ENCODE measurements around the gene ZSCAN1.
A peak's percentile ranks its signal among the peaks of the same experiment; 100 is the strongest.

Gene ZSCAN1

DNA sequence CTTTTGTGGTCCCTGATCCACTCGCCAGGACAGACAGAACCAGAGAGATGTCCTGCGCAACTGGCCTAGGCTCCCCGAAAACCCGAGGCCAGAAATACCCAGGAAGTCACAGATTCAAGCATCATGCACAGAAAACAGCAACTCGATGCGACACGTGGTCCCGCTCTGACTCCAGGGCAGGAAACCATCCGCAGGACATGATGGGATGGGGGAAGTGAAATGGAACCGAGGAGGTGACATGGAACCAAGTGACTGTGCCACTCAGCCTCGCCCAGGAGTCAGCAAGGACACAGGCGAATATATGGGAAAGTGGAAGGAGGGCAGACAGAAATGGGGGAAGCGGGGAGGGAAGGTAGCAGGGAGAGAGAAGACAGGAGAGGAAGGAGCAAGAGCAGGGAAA, 63.1 kb downstream of the ZSCAN1 start:
- CTCF ChIA-PET, result no interaction called here
- no peak for DNase-seq (ENCODE audit: low spot score)
- no peak overlapping the region for H3K27ac ChIP-seq
- TF ChIP-seq, protein P1, sequence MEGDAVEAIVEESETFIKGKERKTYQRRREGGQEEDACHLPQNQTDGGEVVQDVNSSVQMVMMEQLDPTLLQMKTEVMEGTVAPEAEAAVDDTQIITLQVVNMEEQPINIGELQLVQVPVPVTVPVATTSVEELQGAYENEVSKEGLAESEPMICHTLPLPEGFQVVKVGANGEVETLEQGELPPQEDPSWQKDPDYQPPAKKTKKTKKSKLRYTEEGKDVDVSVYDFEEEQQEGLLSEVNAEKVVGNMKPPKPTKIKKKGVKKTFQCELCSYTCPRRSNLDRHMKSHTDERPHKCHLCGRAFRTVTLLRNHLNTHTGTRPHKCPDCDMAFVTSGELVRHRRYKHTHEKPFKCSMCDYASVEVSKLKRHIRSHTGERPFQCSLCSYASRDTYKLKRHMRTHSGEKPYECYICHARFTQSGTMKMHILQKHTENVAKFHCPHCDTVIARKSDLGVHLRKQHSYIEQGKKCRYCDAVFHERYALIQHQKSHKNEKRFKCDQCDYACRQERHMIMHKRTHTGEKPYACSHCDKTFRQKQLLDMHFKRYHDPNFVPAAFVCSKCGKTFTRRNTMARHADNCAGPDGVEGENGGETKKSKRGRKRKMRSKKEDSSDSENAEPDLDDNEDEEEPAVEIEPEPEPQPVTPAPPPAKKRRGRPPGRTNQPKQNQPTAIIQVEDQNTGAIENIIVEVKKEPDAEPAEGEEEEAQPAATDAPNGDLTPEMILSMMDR (conservative IDR thresholded peaks at IDR 0.05; ENCODE audit: low read depth), result no peak
- POLR2A ChIA-PET (ENCODE audit: low non-redundant PET), result no interaction called here

DNA sequence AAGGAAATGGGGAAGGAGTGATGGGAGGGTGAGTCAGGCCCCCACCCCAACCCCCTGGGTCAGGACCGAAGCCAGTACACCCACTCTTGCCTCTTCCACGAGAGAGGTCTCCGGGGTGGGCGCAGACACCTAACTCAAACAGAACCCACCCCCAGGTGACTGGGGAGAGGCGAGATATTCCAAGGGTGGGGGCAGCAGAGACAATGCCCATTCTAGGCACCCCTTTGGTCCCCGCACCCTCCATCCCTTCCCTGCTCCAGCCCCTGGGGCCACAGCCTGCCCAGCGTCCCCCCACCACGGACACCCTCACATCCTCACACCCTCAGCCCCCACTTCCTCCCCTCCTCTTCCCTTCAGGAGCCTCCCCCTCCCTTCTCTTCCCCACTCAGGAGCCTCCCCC, 63.5 kb downstream of the ZSCAN1 start:
- TF ChIP-seq, protein P1 (conservative IDR thresholded peaks at IDR 0.05; ENCODE audit: low read depth), result no peak
- ChIA-PET POLR2A (ENCODE audit: low non-redundant PET) (no interaction called here), CTCF (no interaction called here)
- H3K27ac ChIP-seq, result no peak overlapping the region
- DNase-seq (ENCODE audit: low spot score), result no peak

DNA sequence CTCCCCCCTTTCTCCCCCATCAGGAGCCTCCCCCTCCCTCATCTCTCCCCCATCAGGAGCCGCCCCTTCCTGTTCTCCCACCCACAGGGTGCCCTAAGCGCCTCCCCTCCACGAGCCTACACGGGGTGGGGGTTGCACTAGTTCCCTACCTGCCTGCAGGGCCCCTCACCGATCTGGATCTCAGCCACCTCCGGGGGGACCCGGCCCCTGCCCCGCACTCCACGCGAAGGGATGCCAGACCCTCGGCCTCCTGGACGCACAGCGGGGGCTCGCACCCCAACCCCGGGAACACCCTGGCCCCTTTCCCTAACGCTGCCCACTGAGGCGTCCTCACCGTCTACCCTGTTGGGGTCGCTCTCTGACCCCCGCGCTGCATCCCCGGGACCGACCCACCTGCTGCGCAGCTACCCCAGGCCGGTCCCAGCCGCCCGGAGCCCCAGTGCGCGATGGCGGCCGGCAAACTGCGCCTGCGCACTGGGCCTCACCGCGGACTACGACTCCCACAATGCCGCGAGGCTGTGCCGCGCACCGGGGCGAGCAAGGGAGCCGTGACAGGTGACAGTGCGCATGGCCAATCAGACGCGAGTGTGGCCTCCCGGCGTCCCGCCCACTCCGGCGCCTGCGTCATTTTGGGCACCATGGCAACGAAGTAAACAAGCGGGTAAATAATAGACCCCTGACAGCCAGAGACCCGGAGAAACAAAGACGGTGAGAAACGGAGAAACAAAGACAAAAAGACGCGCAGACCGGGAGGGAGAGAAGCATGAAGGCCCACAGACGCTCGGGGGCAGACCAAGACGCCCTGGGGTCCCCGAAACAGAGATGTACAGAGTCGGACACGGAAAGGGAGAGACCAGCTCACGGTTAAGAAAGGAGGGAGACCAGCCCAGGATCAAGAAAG, 64.2 kb downstream of the ZSCAN1 start, which contains the start of gene ZSCAN18:
Gene ZSCAN18 (minus strand): TSS at position 451 of the 901 bp plus-strand sequence. CDS start 7,964 bp downstream, outside the sequence.
- POLR2A ChIA-PET (ENCODE audit: low non-redundant PET), result no interaction called here
- CTCF ChIA-PET, result no interaction called here
- DNase-seq (ENCODE audit: low spot score), result peak; percentile 89
- TF ChIP-seq, protein P1 (conservative IDR thresholded peaks at IDR 0.05; ENCODE audit: low read depth), result no peak
- peak within 1 kb of the TSS; percentile 64 for H3K27ac ChIP-seq

DNA sequence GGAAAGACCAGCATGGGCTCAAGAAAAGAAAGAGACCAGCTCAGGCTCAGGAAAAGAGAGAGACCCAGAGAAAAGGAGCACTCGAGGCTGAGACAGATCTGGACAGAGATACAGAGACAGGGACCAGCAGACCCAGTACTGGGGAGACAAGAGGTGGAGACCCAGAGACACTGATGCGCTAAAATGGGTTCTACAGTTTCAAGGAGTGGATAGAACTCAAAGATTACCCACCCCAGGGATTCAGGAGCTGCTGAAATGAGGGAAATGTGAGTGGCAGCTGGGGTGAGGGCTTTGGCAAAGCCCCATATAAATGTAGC, 64.8 kb downstream of the ZSCAN1 start:
- DNase-seq (ENCODE audit: low spot score), result no peak
- ChIA-PET POLR2A (ENCODE audit: low non-redundant PET) (no interaction called here), CTCF (no interaction called here)
- H3K27ac ChIP-seq, result peak overlapping the region; percentile 64
- TF ChIP-seq, protein P1 (conservative IDR thresholded peaks at IDR 0.05; ENCODE audit: low read depth), result no peak

Measured in RWPE1 (cell line).